IMR-90 (cell line): ENCODE data around the gene PHAF1. TPM values are rescaled to one million over a fixed set of nuclear protein-coding genes. Genes with fewer than 3 reads are reported as not detected.

Experiments
- ATAC-seq: fragments of 200-7000 bp; cut with Tn5 transposase; 2 replicates; pipeline ENCODE4 v1.9.1; 2020; ENCODE audit warnings: low read depth, mild to moderate bottlenecking, moderate library complexity
- BruUV-seq: library from RNA; stranded (reverse); fragments of 400-500 nt; replicated peaks from 2 replicates; lab custom pipeline; 2021; lab: Mats Ljungman, UMichigan
- CTCF ChIA-PET: fragments of 300-600 bp; formaldehyde crosslinking; extraction: SDS; loops from one replicate; lab custom pipeline; 2021; ENCODE audit warnings: antibody characterized with exemption; lab: Yijun Ruan, JAX
- POLR2A ChIA-PET: fragments of 300-600 bp; sonication (Branson Sonifier 250); formaldehyde crosslinking; loops from one replicate; lab custom pipeline; 2022; ENCODE audit warnings: antibody characterized with exemption; ENCODE audit not compliant: unreplicated experiment; lab: Charles Lee
- DNase-seq: peaks from one replicate; pipeline ENCODE4 v3.0.0; 2013
- H2AFZ ChIP-seq: replicated peaks from 2 replicates; pipeline ENCODE3; 2013; ENCODE audit warnings: low read length, mild to moderate bottlenecking; ENCODE audit not compliant: poor library complexity
- H2AK5ac ChIP-seq: 2 replicates; pipeline ENCODE4 v1.6.1; 2013; ENCODE audit warnings: low read depth, low read length, inconsistent platforms
- H2AK9ac ChIP-seq: replicated peaks from 2 replicates; pipeline ENCODE3; 2013; ENCODE audit warnings: mild to moderate bottlenecking, low read depth, low read length, moderate library complexity; ENCODE audit not compliant: poor library complexity
- H2BK120ac ChIP-seq: 2 replicates; pipeline ENCODE4 v1.6.1; 2013; ENCODE audit warnings: low read depth, low read length, inconsistent platforms
- H2BK15ac ChIP-seq: 3 replicates; pipeline ENCODE4 v1.6.1; 2013; ENCODE audit warnings: low read depth, low read length, inconsistent platforms
- H2BK20ac ChIP-seq: 2 replicates; pipeline ENCODE4 v1.6.1; 2013; ENCODE audit warnings: low read depth, mild to moderate bottlenecking, inconsistent platforms, low read length, moderate library complexity
- H2BK5ac ChIP-seq: 2 replicates; pipeline ENCODE4 v1.6.1; 2013; ENCODE audit warnings: mild to moderate bottlenecking, low read depth, low read length, inconsistent platforms; ENCODE audit not compliant: poor library complexity, severe bottlenecking
- H3K14ac ChIP-seq: replicated peaks from 2 replicates; pipeline ENCODE4 v1.6.1; 2013; ENCODE audit warnings: low read depth, low read length, inconsistent platforms
- H3K18ac ChIP-seq: 2 replicates; pipeline ENCODE4 v1.6.1; 2013; ENCODE audit warnings: low read depth, low read length, control low read depth
- H3K23ac ChIP-seq: 2 replicates; pipeline ENCODE4 v1.6.1; 2013; ENCODE audit warnings: low read depth, low read length, inconsistent platforms
- H3K27ac ChIP-seq: 2 replicates; pipeline ENCODE4 v1.5.1; 2013; ENCODE audit warnings: mild to moderate bottlenecking, control low read depth, low read length; ENCODE audit not compliant: insufficient read depth
- H3K27me3 ChIP-seq: 2 replicates; pipeline ENCODE4 v1.6.1; 2013; ENCODE audit warnings: low read length; ENCODE audit not compliant: control insufficient read depth, insufficient read depth
- H3K36me3 ChIP-seq: 2 replicates; pipeline ENCODE4 v1.6.1; 2013; ENCODE audit warnings: low read length, mixed read lengths; ENCODE audit not compliant: control insufficient read depth, insufficient read depth
- H3K4ac ChIP-seq: 2 replicates; pipeline ENCODE4 v1.6.1; 2013; ENCODE audit warnings: low read depth, low read length, inconsistent platforms
- H3K4me1 ChIP-seq: 2 replicates; pipeline ENCODE4 v1.6.1; 2013; ENCODE audit warnings: low read length, mixed read lengths; ENCODE audit not compliant: control insufficient read depth, insufficient read depth
- H3K4me2 ChIP-seq: 2 replicates; pipeline ENCODE4 v1.6.1; 2013; ENCODE audit warnings: low read depth, mild to moderate bottlenecking, control low read depth, low read length, moderate library complexity
- H3K4me3 ChIP-seq: 2 replicates; pipeline ENCODE4 v1.5.1; 2013; ENCODE audit warnings: low read depth, mild to moderate bottlenecking, control low read depth, low read length, moderate library complexity; ENCODE audit not compliant: insufficient read depth
- H3K56ac ChIP-seq: 2 replicates; pipeline ENCODE4 v1.6.1; 2013; ENCODE audit warnings: low read length, inconsistent platforms; ENCODE audit not compliant: insufficient read depth; ENCODE audit errors: extremely low read depth
- H3K79me1 ChIP-seq, 2 experiments: 2 replicates each; pipeline ENCODE4 v1.6.1; 2013; ENCODE audit warnings: low read length in 2 of 2, inconsistent platforms in 1 of 2, low read depth in 1 of 2
- H3K9ac ChIP-seq: 2 replicates; pipeline ENCODE4 v1.6.1; 2013; ENCODE audit warnings: low read depth, low read length, control low read depth
- H3K9me1 ChIP-seq: 2 replicates; pipeline ENCODE4 v1.6.1; 2013; ENCODE audit warnings: low read length, inconsistent platforms; ENCODE audit not compliant: insufficient read depth
- H3K9me3 ChIP-seq: 2 replicates; pipeline ENCODE4 v1.6.1; 2013; ENCODE audit warnings: low read length; ENCODE audit not compliant: control insufficient read depth, insufficient read depth
- H4K20me1 ChIP-seq: 2 replicates; pipeline ENCODE4 v1.6.1; 2013; ENCODE audit warnings: low read length, inconsistent platforms; ENCODE audit not compliant: insufficient read depth
- H4K5ac ChIP-seq: 2 replicates; pipeline ENCODE4 v1.6.1; 2013; ENCODE audit warnings: mild to moderate bottlenecking, low read depth, low read length, control low read depth
- H4K8ac ChIP-seq, 2 experiments: 2 replicates each; pipeline ENCODE4 v1.6.1; 2013; ENCODE audit warnings: low read depth in 2 of 2, low read length in 2 of 2, control low read depth in 1 of 2, inconsistent platforms in 1 of 2
- H4K91ac ChIP-seq: 2 replicates; pipeline ENCODE4 v1.6.1; 2013; ENCODE audit warnings: low read depth, low read length, inconsistent platforms; ENCODE audit not compliant: insufficient read depth
- CEBPB ChIP-seq: IDR thresholded peaks from 2 replicates; pipeline ENCODE4 v1.6.1; 2012; ENCODE audit warnings: low read depth, low read length, improper control_type of control experiment
- CTCF ChIP-seq: conservative IDR thresholded peaks from 2 replicates; pipeline ENCODE4 v1.5.1; 2012; ENCODE audit warnings: mild to moderate bottlenecking, low read depth, low read length, improper control_type of control experiment
- FOS ChIP-seq: fragments of 150-350 bp; IDR thresholded peaks from 2 replicates; pipeline ENCODE4 v1.6.1; 2016; ENCODE audit warnings: low read depth, low read length
- MAFK ChIP-seq: IDR thresholded peaks from 2 replicates; pipeline ENCODE4 v1.6.1; 2012; ENCODE audit warnings: low read depth, low read length, improper control_type of control experiment
- MAZ ChIP-seq: IDR thresholded peaks from 2 replicates; pipeline ENCODE4 v1.6.1; 2012; ENCODE audit warnings: low read depth, mild to moderate bottlenecking, low read length, improper control_type of control experiment, moderate library complexity, borderline replicate concordance
- MXI1 ChIP-seq: IDR thresholded peaks from 2 replicates; pipeline ENCODE4 v1.6.1; 2012; ENCODE audit warnings: low read depth, mild to moderate bottlenecking, low read length, moderate library complexity, borderline replicate concordance
- NFE2L2 ChIP-seq: fragments of 150-350 bp; IDR thresholded peaks from 2 replicates; pipeline ENCODE4 v1.6.1; 2016; ENCODE audit warnings: low read depth, mild to moderate bottlenecking, low read length
- POLR2A ChIP-seq: IDR thresholded peaks from 2 replicates; pipeline ENCODE4 v1.6.1; 2012; ENCODE audit warnings: mild to moderate bottlenecking, low read depth, low read length
- RAD21 ChIP-seq: IDR thresholded peaks from 2 replicates; pipeline ENCODE4 v1.6.1; 2012; ENCODE audit warnings: low read length, improper control_type of control experiment
- RCOR1 ChIP-seq: IDR thresholded peaks from 2 replicates; pipeline ENCODE4 v1.6.1; 2012; ENCODE audit warnings: mild to moderate bottlenecking, low read length, improper control_type of control experiment; ENCODE audit not compliant: insufficient replicate concordance
- RFX5 ChIP-seq: IDR thresholded peaks from 2 replicates; pipeline ENCODE4 v1.8.0; 2012; ENCODE audit warnings: low read depth, mild to moderate bottlenecking, low read length, moderate library complexity
- SMC3 ChIP-seq: fragments of 150-350 bp; IDR thresholded peaks from 2 replicates; pipeline ENCODE4 v1.6.1; 2016; ENCODE audit warnings: low read depth, mild to moderate bottlenecking, antibody characterized with exemption, low read length, moderate library complexity
- USF2 ChIP-seq: fragments of 150-350 bp; IDR thresholded peaks from 2 replicates; pipeline ENCODE4 v1.6.1; 2017; ENCODE audit warnings: mild to moderate bottlenecking, antibody characterized with exemption, low read length, low read depth
- WGBS, 2 experiments: methylation state at CpG; one replicate each; pipeline versions ENCODE4 v1.1.5 to v1.1.7; 2013; ENCODE audit warnings: missing lambda C conversion rate in 2 of 2; ENCODE audit not compliant: insufficient read length in 1 of 2; ENCODE audit errors: extremely low coverage in 2 of 2; 5-methylcytosine and 5-hydroxymethylcytosine counted together
- dilution Hi-C: fragments of 300-500 bp; cut with HindIII; formaldehyde crosslinking; loops from one replicate; pipeline ENCODE4 v1.14.3; 2018; ENCODE audit warnings: low sequenced_read_pairs; ENCODE audit not compliant: unreplicated experiment
- in situ Hi-C: fragments of 300-500 bp; cut with MboI; formaldehyde crosslinking; loops from 3 replicates; pipeline ENCODE4 v1.14.3; 2019; ENCODE audit warnings: low sequenced_read_pairs, inconsistent platforms, mixed read lengths
- intact Hi-C: fragments of 100-400 bp; cut with micrococcal nuclease; formaldehyde crosslinking; loops from 2 replicates; pipeline ENCODE4 v1.10.0; 2022
- polyA plus RNA-seq, 3 experiments: library from polyadenylated mRNA; depleted of rRNA; stranded (reverse); fragments of >200 nt; gene quantifications; 2 replicates each; pipeline ENCODE4 v1.2.3, GENCODE V29; 2012; ENCODE audit warnings: low replicate concordance in 1 of 3
- total RNA-seq: library from RNA; depleted of rRNA; stranded (reverse); fragments of >200 nt; gene quantifications from 2 replicates; pipeline ENCODE4 v1.2.3, GENCODE V29; 2012

The PHAF1 gene
- total and polyA plus RNA-seq, 2 of the 4 experiments (the other 2 are of a cell fraction), result 14.0 to 19.8 TPM

DNA sequence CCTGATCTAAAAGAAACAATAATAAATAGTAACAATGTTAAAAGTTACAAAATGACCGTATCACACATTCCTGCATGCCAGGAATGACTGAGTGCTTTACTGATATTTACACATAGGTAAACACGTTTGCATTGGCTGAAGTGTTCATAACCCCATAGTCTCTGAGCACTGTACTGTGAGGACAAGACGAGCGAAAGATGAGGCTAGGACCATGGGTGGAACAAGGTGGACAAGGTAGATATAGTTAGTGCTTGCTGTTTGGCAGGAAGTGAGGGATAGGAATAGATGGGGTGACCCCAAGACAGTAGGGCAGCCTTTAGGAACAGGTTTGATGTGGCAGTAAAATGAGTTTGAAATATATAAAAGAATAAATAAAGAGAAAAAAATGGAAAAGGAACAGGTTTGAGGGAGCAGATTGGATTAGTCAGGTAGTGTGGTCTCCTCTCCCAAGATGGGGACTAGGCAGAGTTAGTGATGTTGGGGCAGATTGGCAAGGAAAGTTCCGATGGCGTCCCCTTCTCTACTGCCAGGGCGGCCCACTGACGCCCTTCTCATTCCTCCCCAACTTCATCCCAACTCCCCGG, 81.8 kb downstream of the PHAF1 start (continued):
- TF ChIP-seq MXI1, result no peak

DNA sequence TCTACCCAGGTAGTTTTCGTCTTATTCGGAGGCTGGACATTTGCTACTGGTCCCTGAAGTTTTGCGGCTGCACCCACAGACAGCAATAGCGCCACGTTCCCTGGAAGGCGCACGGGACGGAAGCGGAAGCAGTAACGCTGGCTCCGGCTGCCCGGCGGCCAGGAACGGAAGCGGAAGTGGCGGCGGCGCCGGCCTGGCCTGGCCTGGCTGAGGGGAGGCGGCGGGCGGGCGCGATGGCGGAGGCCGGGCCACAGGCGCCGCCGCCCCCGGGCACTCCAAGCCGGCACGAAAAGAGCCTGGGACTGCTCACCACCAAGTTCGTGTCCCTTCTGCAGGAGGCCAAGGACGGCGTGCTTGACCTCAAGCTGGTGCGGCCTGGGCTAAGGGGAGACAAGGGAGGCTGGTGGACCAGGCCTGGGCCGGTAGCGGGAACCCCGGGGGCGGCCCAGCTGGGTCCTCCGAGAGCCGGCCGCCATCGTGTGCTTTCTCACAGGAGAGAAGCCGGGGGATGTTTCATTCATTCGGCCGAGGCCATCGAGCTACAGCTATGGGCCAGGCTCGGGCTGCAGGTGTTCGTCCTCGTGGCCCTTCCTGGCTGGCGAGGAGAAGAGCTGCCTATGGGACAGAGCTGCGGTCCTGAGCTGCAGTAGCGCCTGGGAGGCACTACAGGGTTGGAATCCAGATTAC, 82.4 kb downstream of the PHAF1 start, which contains the start of gene E2F4:
Gene E2F4, plus strand, starts transcription at position 161 of the 687 bp plus-strand sequence. Its CDS starts 73 bp downstream, at position 234.
- Histone ChIP-seq H4K91ac (peak within 1 kb of the TSS; percentile 93), H2BK20ac (peak within 1 kb of the TSS; percentile 37; the same call in 1 of the 2 replicates), H2BK15ac (peak within 1 kb of the TSS; percentile 42; the same call in 1 of the 3 replicates), H3K4me1 (peaks cover 15% of the 10 kb centered on the region), H3K79me1 (peaks cover 25 to 54% of the 10 kb centered on the region in 2 experiments), H3K18ac (peak within 1 kb of the TSS; percentile 58), H4K5ac (peak within 1 kb of the TSS; percentile 85), H3K27ac (peak within 1 kb of the TSS; percentile 95), H2AFZ (peak within 1 kb of the TSS; percentile 98), H2AK5ac (peak within 1 kb of the TSS; percentile 92), H3K23ac (peak within 1 kb of the TSS; percentile 80), H3K4ac (peak within 1 kb of the TSS; percentile 93), H2BK120ac (peak within 1 kb of the TSS; percentile 58; the same call in 1 of the 2 replicates), H2AK9ac (peak within 1 kb of the TSS; percentile 100), H3K9me1 (peaks cover 23% of the 10 kb centered on the region), H3K9ac (peak within 1 kb of the TSS; percentile 98), H3K36me3 (peaks cover 37% of the 10 kb centered on the region), H3K9me3 (no peaks in the 10 kb centered on the region), H2BK5ac (peak within 1 kb of the TSS; percentile 88), H3K14ac (peak within 1 kb of the TSS; percentile 97), H4K8ac (peak within 1 kb of the TSS; percentile 83 to 98), H3K4me3 (peak within 1 kb of the TSS; percentile 95), H3K56ac (peak within 1 kb of the TSS; percentile 69), H3K27me3 (no peaks in the 10 kb centered on the region), H3K4me2 (peak within 1 kb of the TSS; percentile 93), H4K20me1 (peaks cover 28% of the 10 kb centered on the region)
- ATAC-seq (peak; percentile 94), DNase-seq (peak; percentile 92)
- dilution Hi-C loops (no loop called here), in situ Hi-C loops (no loop called here), intact Hi-C loops (no loop called here)
- whole genome bisulfite sequencing, 2 experiments, result 0% methylated on average over 20 of the region's 54 CpGs; no CpG with 5 or more reads in 1 of the 2 experiments
- CTCF ChIA-PET, result interaction anchor here (0.6 kb wide), 1 partner anchor 225 kb away, joined by 3 read pairs; no protein-coding TSS in a partner anchor
- POLR2A ChIA-PET, result no interaction called here
- TSS peak; percentile 82 for BruUV-seq
- TF ChIP-seq MXI1 (peak; percentile 79), USF2 (peak; percentile 65; the same call in 1 of the 2 replicates), MAZ (no peak; the same call in 1 of the 2 replicates), POLR2A (peak; percentile 67), CTCF (no peak), RFX5 (no peak), SMC3 (0 out of 2 replicates have a peak, but pooled peaks have one; percentile 12), MAFK (no peak), RAD21 (no peak), FOS (no peak), RCOR1 (no peak), CEBPB (no peak), NFE2L2 (no peak)
